GM12878 (cell line): Measurements from ENCODE around the gene ZNF512. TPM values are rescaled to one million over a fixed set of nuclear protein-coding genes. Genes with fewer than 3 reads are reported as not detected.

Experiments used
- ATAC-seq: fragments of 200-7000 bp; cut with Tn5 transposase; 3 replicates; pipeline ENCODE4 v1.9.1; 2020; ENCODE audit warnings: mild to moderate bottlenecking, moderate library complexity
- BruUV-seq: library from RNA; stranded (reverse); fragments of 400-500 nt; replicated peaks from 2 replicates; lab custom pipeline; 2021; lab: Mats Ljungman, UMichigan
- CTCF ChIA-PET: fragments of 300-600 bp; sonication (Branson Sonifier 250); formaldehyde crosslinking; extraction: SDS; loops from one replicate; lab custom pipeline; 2021; ENCODE audit warnings: inconsistent platforms; lab: Yijun Ruan, JAX
- POLR2A ChIA-PET: fragments of 350-600 bp; formaldehyde crosslinking; extraction: SDS; loops from one replicate; lab custom pipeline; 2021; ENCODE audit warnings: inconsistent platforms; lab: Charles Lee
- RAD21 ChIA-PET: fragments of 300-600 bp; sonication (Branson Sonifier 250); formaldehyde crosslinking; loops from one replicate; lab custom pipeline; 2023; ENCODE audit warnings: antibody characterized with exemption; ENCODE audit not compliant: unreplicated experiment; lab: Charles Lee
- SMC1A ChIA-PET: fragments of 300-600 bp; sonication (Branson Sonifier 250); formaldehyde crosslinking; loops from one replicate; lab custom pipeline; 2023; ENCODE audit not compliant: unreplicated experiment, uncharacterized antibody; lab: Charles Lee
- DNase-seq: peaks from one replicate; pipeline ENCODE4 v3.0.0-alpha.2; 2011; ENCODE audit warnings: low read depth, low spot score
- FAIRE-seq: peaks from 3 replicates; lab custom pipeline; 2011; peaks lifted over from hg19 to GRCh38; lab: Jason Lieb, UNC
- H2AFZ ChIP-seq: 2 replicates; pipeline ENCODE4 v1.6.0; 2011; ENCODE audit warnings: low read depth, low read length, control low read depth; ENCODE audit not compliant: control insufficient read depth
- H3K27ac ChIP-seq: 2 replicates; pipeline ENCODE4 v1.5.1; 2011; ENCODE audit warnings: control low read depth; ENCODE audit not compliant: control insufficient read depth, insufficient read depth
- H3K27me3 ChIP-seq, 2 experiments: replicated peaks in 1 of 2; 2 replicates each; pipeline versions ENCODE4 v1.6.0 to v1.6.1; 2011; ENCODE audit warnings: low read length in 1 of 2; ENCODE audit not compliant: control insufficient read depth in 2 of 2, insufficient read depth in 2 of 2
- H3K36me3 ChIP-seq, 2 experiments: 2 replicates each; pipeline ENCODE4 v1.5.1; 2011; ENCODE audit warnings: low read length in 1 of 2; ENCODE audit not compliant: control insufficient read depth in 2 of 2, insufficient read depth in 2 of 2
- H3K4me1 ChIP-seq: 2 replicates; pipeline ENCODE4 v1.6.1; 2011; ENCODE audit warnings: mild to moderate bottlenecking, low read length, moderate library complexity, mixed read lengths; ENCODE audit not compliant: control insufficient read depth, insufficient read depth
- H3K4me2 ChIP-seq: 2 replicates; pipeline ENCODE4 v1.6.0; 2011; ENCODE audit warnings: control low read depth; ENCODE audit not compliant: control insufficient read depth, insufficient read depth
- H3K4me3 ChIP-seq: fragments of 200-600 bp; sonication (generic); 2 replicates; pipeline ENCODE4 v1.5.1; 2016
- H3K79me2 ChIP-seq: 2 replicates; pipeline ENCODE4 v1.6.0; 2011; ENCODE audit warnings: low read length; ENCODE audit not compliant: control insufficient read depth, insufficient read depth
- H3K9ac ChIP-seq: 2 replicates; pipeline ENCODE4 v1.8.0; 2011; ENCODE audit warnings: low read length, control low read depth, mixed read lengths; ENCODE audit not compliant: control insufficient read depth, insufficient read depth
- H3K9me3 ChIP-seq: replicated peaks from 3 replicates; pipeline ENCODE4 v1.5.1; 2011; ENCODE audit warnings: mild to moderate bottlenecking, low read length; ENCODE audit not compliant: control insufficient read depth, insufficient read depth
- H4K20me1 ChIP-seq: 2 replicates; pipeline ENCODE4 v1.6.0; 2011; ENCODE audit not compliant: control insufficient read depth, insufficient read depth
- ATF2 ChIP-seq: IDR thresholded peaks from 2 replicates; pipeline ENCODE4 v1.6.1; 2012; ENCODE audit warnings: low read length, inconsistent platforms
- CUX1 ChIP-seq: IDR thresholded peaks from 2 replicates; pipeline ENCODE4 v1.6.1; 2012; ENCODE audit warnings: improper control_type of control experiment, low read depth, low read length; ENCODE audit not compliant: insufficient replicate concordance
- HCFC1 ChIP-seq: fragments of 150-350 bp; IDR thresholded peaks from 2 replicates; pipeline ENCODE4 v1.6.1; 2014; ENCODE audit warnings: low read length
- JUNB ChIP-seq: IDR thresholded peaks from 2 replicates; pipeline ENCODE4 v1.6.1; 2016; ENCODE audit warnings: antibody characterized with exemption, mild to moderate bottlenecking
- KAT2A ChIP-seq: conservative IDR thresholded peaks from 2 replicates; pipeline ENCODE4 v1.6.1; 2011; ENCODE audit warnings: low read depth, low read length; ENCODE audit not compliant: control insufficient read depth
- MEF2A ChIP-seq: IDR thresholded peaks from 2 replicates; pipeline ENCODE4 v1.6.1; 2011; ENCODE audit warnings: low read depth, mild to moderate bottlenecking, low read length, moderate library complexity; ENCODE audit not compliant: insufficient read depth
- MLLT1 ChIP-seq: fragments of 450-650 bp; IDR thresholded peaks from 2 replicates; pipeline ENCODE4 v1.6.1; 2016; ENCODE audit warnings: mild to moderate bottlenecking
- RAD21 ChIP-seq: IDR thresholded peaks from 2 replicates; pipeline ENCODE4 v1.6.1; 2011; ENCODE audit warnings: mild to moderate bottlenecking, low read depth, low read length, moderate library complexity; ENCODE audit not compliant: insufficient read depth
- SUZ12 ChIP-seq: fragments of 200-600 bp; sonication (generic); IDR thresholded peaks from one replicate; pipeline ENCODE4 v1.6.1; 2018; ENCODE audit warnings: antibody characterized with exemption, mild to moderate bottlenecking; ENCODE audit not compliant: unreplicated experiment
- TARDBP ChIP-seq: IDR thresholded peaks from 2 replicates; pipeline ENCODE4 v1.6.1; 2016; ENCODE audit warnings: borderline replicate concordance
- TCF3 ChIP-seq: IDR thresholded peaks from 2 replicates; pipeline ENCODE4 v1.6.1; 2012; ENCODE audit warnings: low read depth, mild to moderate bottlenecking, low read length, borderline replicate concordance; ENCODE audit not compliant: insufficient read depth
- YY1 ChIP-seq: IDR thresholded peaks from 2 replicates; pipeline ENCODE4 v1.6.1; 2011; ENCODE audit warnings: low read depth, mild to moderate bottlenecking, low read length
- ZNF274 ChIP-seq: IDR thresholded peaks from one replicate; pipeline ENCODE4 v1.8.0; 2011; ENCODE audit not compliant: insufficient read length, insufficient read depth
- ZSCAN29 ChIP-seq: fragments of 450-650 bp; IDR thresholded peaks from 2 replicates; pipeline ENCODE4 v1.6.1; 2017; ENCODE audit warnings: mild to moderate bottlenecking, moderate library complexity
- ZZZ3 ChIP-seq: IDR thresholded peaks from 2 replicates; pipeline ENCODE4 v1.6.1; 2011; ENCODE audit warnings: low read depth; ENCODE audit not compliant: control insufficient read depth, insufficient read length
- WGBS: methylation state at CpG from one replicate; pipeline ENCODE4 v1.1.6; 2016; ENCODE audit warnings: low lambda C conversion rate; ENCODE audit not compliant: insufficient replicate concordance, insufficient coverage; ENCODE audit errors: missing lambda C conversion rate; 5-methylcytosine and 5-hydroxymethylcytosine counted together
- in situ Hi-C: fragments of 300-500 bp; cut with MboI; formaldehyde crosslinking; loops from 9 replicates; pipeline ENCODE4 v1.14.3; 2018; ENCODE audit warnings: mixed read lengths
- intact Hi-C: fragments of 100-400 bp; cut with micrococcal nuclease; formaldehyde crosslinking; loops from one replicate; pipeline ENCODE4 v1.14.2; 2022; ENCODE audit not compliant: unreplicated experiment
- polyA plus RNA-seq, 11 experiments: library from polyadenylated mRNA; depleted of rRNA in 4 of 11; unstranded in 6 of 11; stranded (reverse) in 5 of 11; fragments of >200 nt; fragmentation: Nextera tagmentation in 4 of 11; fragmentation: Illumina TruSeq in 1 of 11; extraction: Ambion mirVana in 4 of 11; extraction: Trizol in 1 of 11; gene quantifications; 1 replicate in 1 of 11; 2 replicates in 10 of 11; pipeline versions ENCODE4 v1.2.1 to v1.2.3, GENCODE V29; 2011 to 2016; ENCODE audit warnings: inconsistent platforms in 2 of 11, missing spikeins in 2 of 11, low read depth in 1 of 11
- total RNA-seq, 4 experiments: library from RNA; depleted of rRNA in 3 of 4; stranded (reverse); fragments of >200 nt in 3 of 4; fragmentation: Illumina TruSeq in 1 of 4; extraction: Trizol in 1 of 4; gene quantifications; 2 replicates each; pipeline versions ENCODE4 v1.2.1 to v1.2.3, GENCODE V29; 2013 to 2021

Gene ZNF512
- total and polyA plus RNA-seq, 10 of the 15 experiments (the other 5 are each of a cell fraction or from before 2014, with no cell fraction given) = 14.1 to 61.9 (median 31.2) TPM

GRCh38 chr2:27582695-27583389 lies at the start of gene ZNF512 (continued):
- TF ChIP-seq CUX1 = no peak
- no peak for TF ChIP-seq ZNF274
- no peak for TF ChIP-seq JUNB
- no peak for TF ChIP-seq ZSCAN29
- no peak for TF ChIP-seq ATF2

GRCh38 chr2:27537287-27537686 lies 45.6 kb upstream of the ZNF512 start:
- Histone ChIP-seq H2AFZ (no peak overlapping the region), H3K4me1 (no peaks in the 10 kb centered on the region), H3K4me3 (no peak overlapping the region), H3K9me3 (no peaks in the 10 kb centered on the region), H3K36me3 (no peaks in the 10 kb centered on the region), H3K9ac (no peak overlapping the region), H3K27ac (no peak overlapping the region), H3K27me3 (no peaks in the 10 kb centered on the region), H4K20me1 (no peaks in the 10 kb centered on the region), H3K79me2 (no peaks in the 10 kb centered on the region), H3K4me2 (no peak overlapping the region)
- ATAC-seq = no peak
- ChIA-PET CTCF (no interaction called here), POLR2A (no interaction called here), SMC1A (no interaction called here), RAD21 (no interaction called here)
- DNase-seq = no peak
- intact Hi-C loops (no loop called here), in situ Hi-C loops (no loop called here)
- no TSS peak for BruUV-seq
- WGBS = 39% methylated on average over 4 of the region's 4 CpGs
- FAIRE-seq = no peak
- TF ChIP-seq KAT2A = no peak
- no peak for TF ChIP-seq TCF3
- no peak for TF ChIP-seq MLLT1
- no peak for TF ChIP-seq HCFC1
- TF ChIP-seq ZZZ3 = no peak
- no peak for TF ChIP-seq RAD21
- no peak for TF ChIP-seq SUZ12
- TF ChIP-seq YY1 = no peak
- no peak for TF ChIP-seq MEF2A
- no peak for TF ChIP-seq TARDBP
